SH-SY5Y (cell line): Measurements from ENCODE around the gene ARPC1B.

Experiments
- GATA2 ChIP-seq: IDR thresholded peaks from 2 replicates; pipeline ENCODE4 v1.6.1; 2011; ENCODE audit warnings: mild to moderate bottlenecking, low read depth, low read length
- GATA3 ChIP-seq: IDR thresholded peaks from 2 replicates; pipeline ENCODE4 v1.6.1; 2011; ENCODE audit warnings: low read depth, mild to moderate bottlenecking, low read length, moderate library complexity

DNA sequence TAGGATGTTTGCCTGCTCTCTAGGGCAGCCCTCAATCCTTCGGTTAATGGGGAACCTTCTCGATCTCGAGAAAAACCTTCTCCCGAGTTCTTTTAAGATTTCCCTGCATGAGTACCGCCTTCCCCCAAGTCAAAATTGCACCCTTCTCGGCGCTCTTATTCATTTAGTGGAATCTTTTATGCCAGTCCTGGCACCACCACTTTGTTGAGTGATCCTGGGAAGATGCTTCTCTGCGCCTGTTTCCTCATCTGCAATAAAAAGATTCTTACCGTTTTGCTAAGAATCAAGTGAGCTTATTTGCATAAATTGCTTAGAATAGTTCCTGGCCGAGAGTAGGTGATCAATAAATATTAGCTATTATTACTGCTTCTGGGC lies 48.1 kb upstream of the ARPC1B start:
- TF ChIP-seq GATA3 (no peak), GATA2 (no peak)
